ENCODE measurements around the gene HOXC12.

Gene HOXC12

DNA sequence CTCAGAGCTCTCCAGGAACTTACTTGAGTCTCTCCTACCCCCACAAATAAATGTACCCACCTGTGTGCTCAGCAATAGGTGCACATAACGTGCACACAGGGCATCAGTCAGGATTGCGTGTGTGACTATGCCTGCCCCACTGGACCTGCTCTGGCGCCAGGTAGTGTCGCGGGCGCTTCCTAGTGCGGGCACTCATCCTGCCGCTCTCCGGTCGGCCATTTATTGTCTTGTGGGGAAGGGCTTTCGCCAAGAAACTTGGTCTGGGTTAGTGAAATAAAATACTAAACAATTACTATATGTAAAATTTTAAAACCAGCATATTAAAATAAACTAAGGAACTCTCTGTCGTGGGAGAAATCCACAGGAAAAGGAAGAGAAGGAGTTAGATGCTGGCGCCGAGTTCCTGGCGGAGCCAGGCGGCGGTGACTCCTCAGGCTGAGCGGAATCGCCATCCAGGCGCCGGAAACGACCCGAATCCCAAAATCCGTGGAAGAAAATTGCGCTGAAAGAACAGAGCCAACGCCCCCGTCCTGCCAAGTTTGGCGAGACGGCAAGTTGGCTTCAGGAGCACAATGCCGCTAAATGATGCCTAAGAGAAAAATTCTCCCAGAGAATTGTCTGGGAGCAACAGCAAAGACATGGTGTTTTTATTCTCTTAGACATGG, 24.0 kb upstream of the HOXC12 start:
- Histone ChIP-seq H3K36me3 (ENCODE audit: control insufficient read depth in 2 of 2, insufficient read depth in 1 of 2, low read length in 2 of 2) (no peaks in the 10 kb centered on the region), H3K4me3 (ENCODE audit: low read depth, low read length) (no peak overlapping the region), H3K27ac (ENCODE audit: extremely low read depth, low read depth, low read length) (no peak overlapping the region), H3K4me1 (ENCODE audit: control insufficient read depth, insufficient read depth, low read length) (no peaks in the 10 kb centered on the region), H3K9me3 (ENCODE audit: control insufficient read depth, insufficient read depth, low read depth, low read length) (no peaks in the 10 kb centered on the region)
- POLR2A ChIA-PET, result no interaction called here
- CTCF ChIA-PET, result no interaction called here
- TF ChIP-seq ZBTB7A (tag by site-specific recombination; IDR thresholded peaks at IDR 0.05; ENCODE audit: low read depth) (no peak), ZNF140 (tag by site-specific recombination; IDR thresholded peaks at IDR 0.05) (0 out of 2 replicates have a peak, but pooled peaks have one; percentile 16)

DNA sequence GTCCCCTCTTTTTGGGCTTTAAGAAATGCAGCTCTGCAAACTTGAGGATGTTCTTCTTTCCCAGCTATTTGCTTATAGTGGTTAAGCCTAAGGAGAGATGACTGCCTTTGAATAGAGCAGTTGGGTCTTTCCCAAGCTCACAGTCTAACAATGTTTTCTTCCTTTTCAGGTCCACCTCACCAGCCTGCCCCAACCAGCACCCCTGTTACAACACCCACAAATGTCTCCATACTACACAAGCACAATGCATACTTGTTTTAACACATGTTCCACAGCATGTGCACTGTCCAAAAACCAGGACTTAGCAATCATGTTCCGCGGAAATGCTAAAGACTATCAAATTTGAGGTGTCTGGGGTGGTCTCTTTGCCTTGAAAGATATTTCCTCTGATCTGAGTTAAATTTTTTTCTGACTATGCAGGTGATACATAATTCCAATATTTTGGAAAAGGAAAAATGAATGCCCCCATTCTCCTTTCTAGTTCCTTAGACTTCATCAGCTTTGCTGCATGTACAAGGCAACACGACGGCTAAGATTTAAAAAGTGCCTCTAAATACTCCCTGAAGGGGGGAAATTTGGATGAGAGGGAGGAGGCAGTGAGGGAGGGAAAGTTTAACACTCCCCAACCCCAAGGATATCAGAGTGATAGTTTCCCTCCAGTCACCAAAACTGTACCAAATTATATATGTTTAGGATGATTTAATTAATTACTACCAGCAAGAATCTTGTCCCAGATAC, 22.7 kb upstream of the HOXC12 start:
- no peak overlapping the region for H3K4me3 ChIP-seq (ENCODE audit: low read depth, low read length)
- TF ChIP-seq ZNF416 (tag by site-specific recombination; IDR thresholded peaks at IDR 0.05) (no peak), ZNF843 (tag by site-specific recombination; IDR thresholded peaks at IDR 0.05) (no peak), ZNF19 (tag by site-specific recombination; IDR thresholded peaks at IDR 0.05; ENCODE audit: low read depth) (no peak), ZNF530 (tag by site-specific recombination; IDR thresholded peaks at IDR 0.05; ENCODE audit: low read depth) (no peak), TRIM28 (IDR thresholded peaks at IDR 0.05; ENCODE audit: borderline replicate concordance, low read length) (no peak), ZNF571 (tag by site-specific recombination; IDR thresholded peaks at IDR 0.05) (no peak), BCL11B (tag by site-specific recombination; IDR thresholded peaks at IDR 0.05; ENCODE audit: low read depth) (no peak), ZNF155 (tag by site-specific recombination; IDR thresholded peaks at IDR 0.05) (no peak), ZNF132 (tag by site-specific recombination; IDR thresholded peaks at IDR 0.05; ENCODE audit: borderline replicate concordance) (no peak), ZBTB1 (tag by site-specific recombination; IDR thresholded peaks at IDR 0.05) (no peak)
- TF ChIP-seq, protein P1, sequence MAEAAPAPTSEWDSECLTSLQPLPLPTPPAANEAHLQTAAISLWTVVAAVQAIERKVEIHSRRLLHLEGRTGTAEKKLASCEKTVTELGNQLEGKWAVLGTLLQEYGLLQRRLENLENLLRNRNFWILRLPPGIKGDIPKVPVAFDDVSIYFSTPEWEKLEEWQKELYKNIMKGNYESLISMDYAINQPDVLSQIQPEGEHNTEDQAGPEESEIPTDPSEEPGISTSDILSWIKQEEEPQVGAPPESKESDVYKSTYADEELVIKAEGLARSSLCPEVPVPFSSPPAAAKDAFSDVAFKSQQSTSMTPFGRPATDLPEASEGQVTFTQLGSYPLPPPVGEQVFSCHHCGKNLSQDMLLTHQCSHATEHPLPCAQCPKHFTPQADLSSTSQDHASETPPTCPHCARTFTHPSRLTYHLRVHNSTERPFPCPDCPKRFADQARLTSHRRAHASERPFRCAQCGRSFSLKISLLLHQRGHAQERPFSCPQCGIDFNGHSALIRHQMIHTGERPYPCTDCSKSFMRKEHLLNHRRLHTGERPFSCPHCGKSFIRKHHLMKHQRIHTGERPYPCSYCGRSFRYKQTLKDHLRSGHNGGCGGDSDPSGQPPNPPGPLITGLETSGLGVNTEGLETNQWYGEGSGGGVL (tag by site-specific recombination; IDR thresholded peaks at IDR 0.05), result no peak
- TF ChIP-seq, protein P2, sequence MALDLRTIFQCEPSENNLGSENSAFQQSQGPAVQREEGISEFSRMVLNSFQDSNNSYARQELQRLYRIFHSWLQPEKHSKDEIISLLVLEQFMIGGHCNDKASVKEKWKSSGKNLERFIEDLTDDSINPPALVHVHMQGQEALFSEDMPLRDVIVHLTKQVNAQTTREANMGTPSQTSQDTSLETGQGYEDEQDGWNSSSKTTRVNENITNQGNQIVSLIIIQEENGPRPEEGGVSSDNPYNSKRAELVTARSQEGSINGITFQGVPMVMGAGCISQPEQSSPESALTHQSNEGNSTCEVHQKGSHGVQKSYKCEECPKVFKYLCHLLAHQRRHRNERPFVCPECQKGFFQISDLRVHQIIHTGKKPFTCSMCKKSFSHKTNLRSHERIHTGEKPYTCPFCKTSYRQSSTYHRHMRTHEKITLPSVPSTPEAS (tag by site-specific recombination; IDR thresholded peaks at IDR 0.05), result no peak
- H3K4me1 ChIP-seq (ENCODE audit: control insufficient read depth, insufficient read depth, low read length), result no peaks in the 10 kb centered on the region
- H3K36me3 ChIP-seq (ENCODE audit: control insufficient read depth in 2 of 2, insufficient read depth in 1 of 2, low read length in 2 of 2), result no peaks in the 10 kb centered on the region
- H3K9me3 ChIP-seq (ENCODE audit: control insufficient read depth, insufficient read depth, low read depth, low read length), result no peaks in the 10 kb centered on the region
- H3K27ac ChIP-seq (ENCODE audit: extremely low read depth, low read depth, low read length), result no peak overlapping the region
- POLR2A ChIA-PET, result no interaction called here
- CTCF ChIA-PET, result interaction anchor here (0.9 to 2.1 kb wide), 3 partner anchors 140 to 287 kb away, joined by 4 to 9 read pairs (median 9); no protein-coding TSS in a partner anchor

DNA sequence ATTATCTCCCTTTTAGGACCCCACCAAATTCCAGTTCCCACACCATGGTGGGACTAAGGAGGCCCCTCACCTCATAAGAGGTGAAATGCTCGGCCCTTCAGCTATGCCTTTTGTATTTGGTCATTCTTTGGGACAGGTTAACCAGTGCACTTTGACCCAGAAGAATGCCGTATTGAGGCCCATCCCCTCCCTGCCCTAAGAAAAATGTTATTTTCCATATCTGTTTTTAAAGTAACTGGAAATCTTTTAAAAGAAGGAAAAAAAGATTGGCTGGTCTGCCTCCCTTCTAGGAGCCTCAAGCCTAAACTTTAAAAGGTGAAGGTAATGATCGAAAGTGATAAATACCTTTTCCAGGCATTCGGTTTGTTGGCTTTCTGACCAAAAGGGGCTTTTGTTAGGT, 21.8 kb upstream of the HOXC12 start:
- no peaks in the 10 kb centered on the region for H3K36me3 ChIP-seq (ENCODE audit: control insufficient read depth in 2 of 2, insufficient read depth in 1 of 2, low read length in 2 of 2)
- TF ChIP-seq ZNF341 (tag by site-specific recombination; IDR thresholded peaks at IDR 0.05; ENCODE audit: low read depth) (no peak), ZNF426 (tag by site-specific recombination; IDR thresholded peaks at IDR 0.05) (no peak), ZBTB20 (tag by site-specific recombination; IDR thresholded peaks at IDR 0.05) (no peak), ZNF248 (tag by site-specific recombination; IDR thresholded peaks at IDR 0.05) (no peak), ZNF266 (tag by site-specific recombination; IDR thresholded peaks at IDR 0.05; ENCODE audit: low read depth) (no peak), ZNF624 (tag by site-specific recombination; IDR thresholded peaks at IDR 0.05) (no peak), ZNF658 (tag by site-specific recombination; IDR thresholded peaks at IDR 0.05) (no peak), HOXA7 (CRISPR knock-in tag; IDR thresholded peaks at IDR 0.05; ENCODE audit: borderline replicate concordance) (no peak), SCRT2 (tag by site-specific recombination; IDR thresholded peaks at IDR 0.05) (no peak), ZBTB1 (tag by site-specific recombination; IDR thresholded peaks at IDR 0.05) (no peak), ZNF169 (tag by site-specific recombination; IDR thresholded peaks at IDR 0.05) (no peak), ZNF629 (tag by site-specific recombination; IDR thresholded peaks at IDR 0.05) (no peak), IKZF3 (tag by site-specific recombination; IDR thresholded peaks at IDR 0.05) (no peak), ZNF571 (tag by site-specific recombination; IDR thresholded peaks at IDR 0.05) (no peak), ZNF558 (tag by site-specific recombination; IDR thresholded peaks at IDR 0.05) (no peak), ZNF202 (tag by site-specific recombination; IDR thresholded peaks at IDR 0.05; ENCODE audit: borderline replicate concordance) (no peak), ZNF292 (tag by site-specific recombination; IDR thresholded peaks at IDR 0.05; ENCODE audit: borderline replicate concordance, low read depth) (no peak), EGR2 (tag by site-specific recombination; IDR thresholded peaks at IDR 0.05; ENCODE audit: low read depth) (no peak), KLF10 (tag by site-specific recombination; IDR thresholded peaks at IDR 0.05) (no peak)
- H3K9me3 ChIP-seq (ENCODE audit: control insufficient read depth, insufficient read depth, low read depth, low read length), result no peaks in the 10 kb centered on the region
- H3K4me1 ChIP-seq (ENCODE audit: control insufficient read depth, insufficient read depth, low read length), result no peaks in the 10 kb centered on the region
- POLR2A ChIA-PET, result no interaction called here
- no peak overlapping the region for H3K27ac ChIP-seq (ENCODE audit: extremely low read depth, low read depth, low read length)
- CTCF ChIA-PET, result interaction anchor here (2.1 kb wide), 1 partner anchor 141 kb away, joined by 9 read pairs; no protein-coding TSS in a partner anchor
- H3K4me3 ChIP-seq (ENCODE audit: low read depth, low read length), result no peak overlapping the region

Data from HEK293 (cell line).